Stimulated activated CD8-positive, alpha-beta memory T cell treated with anti-CD3 and anti-CD28 coated beads, Interleukin-7, amount 100 ng/mL, for 1 hour (primary cell): Measurements from ENCODE around the gene ZSCAN10.

Experiments used
- DNase-seq, 2 donors: peaks; one replicate each; pipeline ENCODE4 v3.0.0-alpha.2; 2020; ENCODE audit warnings: low read depth in 2 of 2

ZSCAN10 gene

GRCh38 chr16:3046641-3047386, 52.3 kb downstream of the ZSCAN10 start:
- DNase-seq, result no peak

DNA sequence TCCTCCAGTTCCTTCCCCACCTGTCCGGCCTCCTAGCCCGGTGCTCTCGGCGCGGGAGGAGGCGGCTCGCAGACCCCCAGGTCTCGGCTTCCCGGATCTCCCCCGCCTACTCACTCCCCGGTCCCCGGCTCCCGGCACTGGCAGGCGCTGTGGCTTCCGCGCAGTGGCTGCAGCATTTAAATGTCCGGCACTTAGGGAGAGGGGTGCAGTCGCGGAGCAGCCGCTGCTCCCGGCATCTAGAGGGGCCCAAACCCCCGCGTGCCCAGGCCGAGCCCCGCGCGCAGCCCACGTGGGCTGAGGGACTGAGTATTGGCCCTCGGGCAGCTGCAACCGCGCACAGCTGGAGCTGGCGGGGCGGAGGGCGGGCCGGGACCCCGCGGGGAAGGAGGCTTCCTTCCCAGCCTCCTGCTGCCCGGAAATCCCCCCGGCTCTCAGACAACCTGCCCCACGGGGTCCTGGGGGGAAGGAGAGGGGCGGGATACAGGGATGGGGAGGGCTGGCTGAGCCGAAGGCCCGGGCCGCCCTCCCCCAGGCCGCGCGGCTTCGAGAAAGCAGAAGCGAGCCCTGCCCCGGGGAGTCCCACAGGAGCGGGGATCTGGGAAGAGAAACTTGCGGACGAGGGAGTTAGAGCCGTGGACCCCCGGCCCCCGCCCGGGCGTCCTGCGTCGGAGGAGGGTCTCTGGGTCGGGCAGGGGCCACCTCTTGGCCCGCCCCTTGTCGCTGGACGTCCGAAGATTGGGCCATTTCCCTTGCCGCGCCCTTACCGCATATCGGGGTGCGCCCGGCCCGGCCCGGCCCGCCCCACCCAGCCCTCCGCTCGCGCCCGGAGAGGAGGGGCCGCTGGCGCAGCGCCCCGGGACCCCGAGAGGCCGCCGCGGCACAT, 53.1 kb downstream of the ZSCAN10 start, which contains the start of gene MMP25:
TSS of gene MMP25 (plus strand) at position 804 of the 883 bp plus-strand sequence. CDS start 357 bp downstream, outside the sequence.
- DNase-seq, result no peak

DNA sequence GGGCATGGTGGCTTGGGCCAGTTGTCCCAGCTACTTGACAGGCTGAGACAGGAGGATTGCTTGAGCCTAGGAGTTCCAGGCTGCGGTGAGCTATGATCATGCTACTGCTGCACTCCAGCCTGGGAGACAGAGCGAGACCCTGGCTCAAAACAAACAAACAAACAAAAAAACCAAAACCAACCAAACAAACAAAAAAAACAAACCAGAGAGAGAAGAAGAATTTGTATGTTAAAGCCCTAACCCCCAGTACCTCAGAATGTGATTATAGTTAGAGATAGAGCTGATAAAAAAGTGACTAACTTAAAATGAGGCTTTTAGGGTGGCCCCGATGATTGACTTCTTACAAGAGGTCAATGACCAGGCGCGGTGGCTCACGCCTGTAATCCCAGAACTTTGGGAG, 54.4 kb downstream of the ZSCAN10 start:
- DNase-seq, result no peak

DNA sequence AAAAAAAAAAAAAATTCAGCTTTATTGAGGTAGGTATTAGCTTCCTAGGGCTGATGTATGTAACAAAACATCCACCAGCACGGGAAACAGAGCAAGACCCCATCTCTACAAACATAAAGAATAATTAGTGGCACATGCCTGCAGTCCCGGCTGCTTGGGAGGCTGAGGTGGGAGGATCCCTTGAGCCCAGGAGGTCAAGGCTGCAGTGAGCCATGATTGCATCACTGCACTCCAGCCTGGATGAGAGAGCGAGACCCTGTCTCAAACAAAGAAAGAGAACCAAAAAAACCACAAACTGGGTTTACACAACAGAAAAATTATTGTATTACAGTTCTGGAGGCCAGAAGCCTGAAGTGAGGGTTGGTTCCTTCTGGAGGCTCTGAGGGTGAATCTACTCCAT, 56.7 kb downstream of the ZSCAN10 start:
- no peak for DNase-seq

- no peak for DNase-seq
Measured at GRCh38 chr16:3038896-3039295, 60.2 kb downstream of the ZSCAN10 start.
